K562 (cell line): ENCODE data around the gene RPL27. TPM values are rescaled to one million over a fixed set of nuclear protein-coding genes. Genes with fewer than 3 reads are reported as not detected.

ENCODE experiments used
- BRD9 ChIP-seq: fragments of 450-650 bp; IDR thresholded peaks from 2 replicates; pipeline ENCODE4 v1.6.1; 2018; ENCODE audit warnings: low read depth; ENCODE audit not compliant: partially characterized antibody
- CHCHD3 ChIP-seq: fragments of 250-450 bp; sonication (Bioruptor Pico); IDR thresholded peaks from 2 replicates; pipeline ENCODE4 v2.1.2; 2022; ENCODE audit warnings: mild to moderate bottlenecking
- EGR1 ChIP-seq: fragments of 450-650 bp; conservative IDR thresholded peaks from 2 replicates; pipeline ENCODE4 v1.6.1; 2017; ENCODE audit warnings: mild to moderate bottlenecking
- ESRRA ChIP-seq: fragments of 450-650 bp; IDR thresholded peaks from 2 replicates; pipeline ENCODE4 v1.6.1; 2014; ENCODE audit warnings: low read depth, mild to moderate bottlenecking, moderate library complexity, borderline replicate concordance
- ETS2 ChIP-seq: IDR thresholded peaks from 2 replicates; pipeline ENCODE4 v1.6.1; 2016; ENCODE audit warnings: borderline replicate concordance, missing genetic modification characterization, mild to moderate bottlenecking, moderate library complexity, missing compliant biosample characterization; ENCODE audit not compliant: poor library complexity, severe bottlenecking
- FOXP1 ChIP-seq: sonication (generic); formaldehyde crosslinking; IDR thresholded peaks from 2 replicates; pipeline ENCODE4 v1.8.0; 2022; ENCODE audit warnings: mild to moderate bottlenecking, missing genetic modification reagents
- KLF13 ChIP-seq: fragments of 450-650 bp; IDR thresholded peaks from 2 replicates; pipeline ENCODE4 v1.6.1; 2016; ENCODE audit warnings: missing genetic modification characterization, low read depth, mild to moderate bottlenecking, missing compliant biosample characterization, moderate library complexity, borderline replicate concordance
- NBN ChIP-seq: fragments of 450-650 bp; IDR thresholded peaks from 2 replicates; pipeline ENCODE4 v1.6.1; 2016; ENCODE audit warnings: low read depth, mild to moderate bottlenecking
- NFIC ChIP-seq: fragments of 450-650 bp; IDR thresholded peaks from 2 replicates; pipeline ENCODE4 v1.6.1; 2017; ENCODE audit warnings: mild to moderate bottlenecking, inconsistent platforms
- PHB2 ChIP-seq: fragments of 450-650 bp; IDR thresholded peaks from 2 replicates; pipeline ENCODE4 v1.6.1; 2017; ENCODE audit warnings: low read depth
- RBM15 ChIP-seq: fragments of 200-400 bp; formaldehyde crosslinking; IDR thresholded peaks from 2 replicates; pipeline ENCODE4 v1.6.1; 2018; ENCODE audit warnings: mild to moderate bottlenecking, low read length, moderate library complexity; ENCODE audit not compliant: insufficient read depth
- ZNF584 ChIP-seq: fragments of 200-800 bp; sonication (Bioruptor generic); IDR thresholded peaks from 2 replicates; pipeline ENCODE4 v1.6.1; 2016; ENCODE audit warnings: low read depth, mild to moderate bottlenecking, missing genetic modification characterization, missing compliant biosample characterization
- ZNF79 ChIP-seq: fragments of 250-450 bp; sonication (Bioruptor Pico); IDR thresholded peaks from 2 replicates; pipeline ENCODE4 v1.4.0; 2020; ENCODE audit warnings: low read depth, mild to moderate bottlenecking, moderate library complexity
- polyA plus RNA-seq, 8 experiments: library from polyadenylated mRNA; depleted of rRNA in 4 of 8; stranded (reverse) in 5 of 8; unstranded in 3 of 8; fragments of >200 nt; fragmentation: Nextera tagmentation in 2 of 8; fragmentation: Illumina TruSeq in 1 of 8; extraction: Ambion mirVana in 2 of 8; extraction: Trizol in 1 of 8; gene quantifications; 2 replicates each; pipeline versions ENCODE4 v1.2.1 to v1.2.3, GENCODE V29; 2011 to 2014; ENCODE audit warnings: inconsistent platforms in 1 of 8, missing spikeins in 1 of 8
- total RNA-seq, 7 experiments: library from RNA; depleted of rRNA in 6 of 7; stranded (reverse); fragments of >200 nt in 6 of 7; fragmentation: Illumina TruSeq in 2 of 7; extraction: Trizol in 2 of 7; gene quantifications; 2 replicates each; pipeline versions ENCODE4 v1.2.1 to v1.2.3, GENCODE V29; 2011 to 2021; ENCODE audit warnings: low replicate concordance in 1 of 7
- TF ChIP-seq, protein P1 (sequence below): fragments of 450-650 bp; formaldehyde crosslinking; IDR thresholded peaks from 2 replicates; pipeline ENCODE4 v1.4.0; 2022; ENCODE audit warnings: missing genetic modification characterization
- TF ChIP-seq, protein P2 (sequence below): fragments of 450-650 bp; IDR thresholded peaks from 2 replicates; pipeline ENCODE4 v1.6.1; 2016; ENCODE audit warnings: low read depth
- TF ChIP-seq, protein P3 (sequence below): sonication (generic); formaldehyde crosslinking; IDR thresholded peaks from 2 replicates; pipeline ENCODE4 v1.8.1; 2022; ENCODE audit warnings: missing genetic modification reagents

The RPL27 gene
- total and polyA plus RNA-seq, 9 of the 15 experiments (the other 6 are each of a cell fraction or from before 2014, with no cell fraction given): 1,539 to 6,155 (median 3,710) TPM

DNA sequence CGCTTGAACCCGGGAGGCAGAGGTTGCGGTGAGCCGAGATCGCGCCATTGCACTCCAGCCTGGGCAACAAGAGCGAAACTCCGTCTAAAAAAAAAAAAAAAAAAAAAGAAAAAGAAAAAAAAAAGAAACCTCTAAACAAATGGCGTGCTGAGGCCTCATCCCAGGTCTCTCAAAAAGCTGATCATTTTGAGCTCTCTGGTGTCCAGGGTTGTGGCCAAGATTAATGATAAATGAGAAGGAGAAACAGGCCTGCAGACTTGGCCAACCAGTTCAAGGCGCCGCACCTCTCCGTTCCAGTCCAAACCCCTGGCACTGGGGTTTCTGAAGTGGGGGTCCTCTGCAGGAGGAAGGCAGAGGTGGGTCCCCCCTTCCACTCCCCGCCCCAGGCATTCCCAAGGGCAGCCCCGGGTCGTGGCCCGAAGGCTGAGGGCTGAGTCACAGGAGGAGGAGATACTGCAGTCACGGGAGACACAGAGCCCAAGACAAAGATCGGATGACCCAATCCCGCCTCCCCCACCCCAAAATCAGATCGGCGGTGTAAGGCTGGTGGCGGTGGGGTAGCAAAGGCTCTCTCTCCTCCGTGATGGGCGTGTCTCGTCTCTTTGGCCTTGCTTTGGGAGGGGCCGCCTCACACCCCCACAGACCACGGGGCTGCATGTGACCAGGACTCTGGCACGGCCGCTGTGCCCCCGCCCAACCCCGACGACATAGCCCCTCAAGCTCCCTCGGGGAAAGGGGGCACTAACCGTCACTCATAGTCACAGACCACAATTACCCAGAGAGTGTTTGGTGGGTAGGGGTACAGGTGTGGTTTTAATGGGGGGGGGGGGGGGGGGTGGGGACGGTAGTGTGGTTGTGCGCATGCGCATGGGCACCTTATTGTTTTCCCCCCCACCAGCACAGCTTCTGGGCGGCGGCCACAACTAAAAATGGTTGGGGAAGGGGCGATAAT is 22.8 kb downstream of the RPL27 start (continued):
- TF ChIP-seq CHCHD3 (CRISPR knock-in tag) (no peak), ESRRA (peak; percentile 83), KLF13 (peak; percentile 94), NBN (0 out of 2 replicates have a peak, but pooled peaks have one; percentile 74), PHB2 (no peak), EGR1 (peak; percentile 77), RBM15 (no peak), ZNF584 (CRISPR knock-in tag) (0 out of 2 replicates have a peak, but pooled peaks have one; percentile 57), NFIC (0 out of 2 replicates have a peak, but pooled peaks have one; percentile 5), BRD9 (peak; percentile 16), ZNF79 (CRISPR knock-in tag) (no peak), ETS2 (no peak), FOXP1 (CRISPR knock-in tag) (no peak)
- TF ChIP-seq, protein P1, sequence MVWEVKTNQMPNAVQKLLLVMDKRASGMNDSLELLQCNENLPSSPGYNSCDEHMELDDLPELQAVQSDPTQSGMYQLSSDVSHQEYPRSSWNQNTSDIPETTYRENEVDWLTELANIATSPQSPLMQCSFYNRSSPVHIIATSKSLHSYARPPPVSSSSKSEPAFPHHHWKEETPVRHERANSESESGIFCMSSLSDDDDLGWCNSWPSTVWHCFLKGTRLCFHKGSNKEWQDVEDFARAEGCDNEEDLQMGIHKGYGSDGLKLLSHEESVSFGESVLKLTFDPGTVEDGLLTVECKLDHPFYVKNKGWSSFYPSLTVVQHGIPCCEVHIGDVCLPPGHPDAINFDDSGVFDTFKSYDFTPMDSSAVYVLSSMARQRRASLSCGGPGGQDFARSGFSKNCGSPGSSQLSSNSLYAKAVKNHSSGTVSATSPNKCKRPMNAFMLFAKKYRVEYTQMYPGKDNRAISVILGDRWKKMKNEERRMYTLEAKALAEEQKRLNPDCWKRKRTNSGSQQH (CRISPR knock-in tag): no peak
- TF ChIP-seq, protein P2, sequence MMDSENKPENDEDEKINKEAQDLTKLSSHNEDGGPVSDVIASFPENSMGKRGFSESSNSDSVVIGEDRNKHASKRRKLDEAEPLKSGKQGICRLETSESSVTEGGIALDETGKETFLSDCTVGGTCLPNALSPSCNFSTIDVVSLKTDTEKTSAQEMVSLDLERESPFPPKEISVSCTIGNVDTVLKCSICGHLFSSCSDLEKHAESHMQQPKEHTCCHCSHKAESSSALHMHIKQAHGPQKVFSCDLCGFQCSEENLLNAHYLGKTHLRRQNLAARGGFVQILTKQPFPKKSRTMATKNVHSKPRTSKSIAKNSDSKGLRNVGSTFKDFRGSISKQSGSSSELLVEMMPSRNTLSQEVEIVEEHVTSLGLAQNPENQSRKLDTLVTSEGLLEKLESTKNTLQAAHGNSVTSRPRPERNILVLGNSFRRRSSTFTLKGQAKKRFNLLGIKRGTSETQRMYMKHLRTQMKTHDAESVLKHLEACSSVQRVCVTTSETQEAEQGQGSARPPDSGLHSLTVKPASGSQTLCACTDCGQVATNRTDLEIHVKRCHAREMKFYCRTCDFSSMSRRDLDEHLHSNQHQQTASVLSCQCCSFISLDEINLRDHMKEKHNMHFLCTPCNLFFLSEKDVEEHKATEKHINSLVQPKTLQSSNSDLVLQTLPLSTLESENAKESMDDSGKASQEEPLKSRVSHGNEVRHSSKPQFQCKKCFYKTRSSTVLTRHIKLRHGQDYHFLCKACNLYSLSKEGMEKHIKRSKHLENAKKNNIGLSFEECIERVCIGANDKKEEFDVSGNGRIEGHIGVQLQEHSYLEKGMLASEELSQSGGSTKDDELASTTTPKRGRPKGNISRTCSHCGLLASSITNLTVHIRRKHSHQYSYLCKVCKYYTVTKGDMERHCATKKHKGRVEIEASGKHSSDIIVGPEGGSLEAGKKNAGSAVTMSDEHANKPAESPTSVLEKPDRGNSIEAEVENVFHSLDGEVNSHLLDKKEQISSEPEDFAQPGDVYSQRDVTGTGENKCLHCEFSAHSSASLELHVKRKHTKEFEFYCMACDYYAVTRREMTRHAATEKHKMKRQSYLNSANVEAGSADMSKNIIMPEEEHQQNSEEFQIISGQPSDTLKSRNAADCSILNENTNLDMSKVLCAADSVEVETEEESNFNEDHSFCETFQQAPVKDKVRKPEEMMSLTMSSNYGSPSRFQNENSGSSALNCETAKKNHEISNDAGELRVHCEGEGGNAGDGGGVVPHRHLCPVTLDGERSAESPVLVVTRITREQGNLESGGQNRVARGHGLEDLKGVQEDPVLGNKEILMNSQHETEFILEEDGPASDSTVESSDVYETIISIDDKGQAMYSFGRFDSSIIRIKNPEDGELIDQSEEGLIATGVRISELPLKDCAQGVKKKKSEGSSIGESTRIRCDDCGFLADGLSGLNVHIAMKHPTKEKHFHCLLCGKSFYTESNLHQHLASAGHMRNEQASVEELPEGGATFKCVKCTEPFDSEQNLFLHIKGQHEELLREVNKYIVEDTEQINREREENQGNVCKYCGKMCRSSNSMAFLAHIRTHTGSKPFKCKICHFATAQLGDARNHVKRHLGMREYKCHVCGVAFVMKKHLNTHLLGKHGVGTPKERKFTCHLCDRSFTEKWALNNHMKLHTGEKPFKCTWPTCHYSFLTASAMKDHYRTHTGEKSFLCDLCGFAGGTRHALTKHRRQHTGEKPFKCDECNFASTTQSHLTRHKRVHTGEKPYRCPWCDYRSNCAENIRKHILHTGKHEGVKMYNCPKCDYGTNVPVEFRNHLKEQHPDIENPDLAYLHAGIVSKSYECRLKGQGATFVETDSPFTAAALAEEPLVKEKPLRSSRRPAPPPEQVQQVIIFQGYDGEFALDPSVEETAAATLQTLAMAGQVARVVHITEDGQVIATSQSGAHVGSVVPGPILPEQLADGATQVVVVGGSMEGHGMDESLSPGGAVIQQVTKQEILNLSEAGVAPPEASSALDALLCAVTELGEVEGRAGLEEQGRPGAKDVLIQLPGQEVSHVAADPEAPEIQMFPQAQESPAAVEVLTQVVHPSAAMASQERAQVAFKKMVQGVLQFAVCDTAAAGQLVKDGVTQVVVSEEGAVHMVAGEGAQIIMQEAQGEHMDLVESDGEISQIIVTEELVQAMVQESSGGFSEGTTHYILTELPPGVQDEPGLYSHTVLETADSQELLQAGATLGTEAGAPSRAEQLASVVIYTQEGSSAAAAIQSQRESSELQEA: no peak
- TF ChIP-seq, protein P3, sequence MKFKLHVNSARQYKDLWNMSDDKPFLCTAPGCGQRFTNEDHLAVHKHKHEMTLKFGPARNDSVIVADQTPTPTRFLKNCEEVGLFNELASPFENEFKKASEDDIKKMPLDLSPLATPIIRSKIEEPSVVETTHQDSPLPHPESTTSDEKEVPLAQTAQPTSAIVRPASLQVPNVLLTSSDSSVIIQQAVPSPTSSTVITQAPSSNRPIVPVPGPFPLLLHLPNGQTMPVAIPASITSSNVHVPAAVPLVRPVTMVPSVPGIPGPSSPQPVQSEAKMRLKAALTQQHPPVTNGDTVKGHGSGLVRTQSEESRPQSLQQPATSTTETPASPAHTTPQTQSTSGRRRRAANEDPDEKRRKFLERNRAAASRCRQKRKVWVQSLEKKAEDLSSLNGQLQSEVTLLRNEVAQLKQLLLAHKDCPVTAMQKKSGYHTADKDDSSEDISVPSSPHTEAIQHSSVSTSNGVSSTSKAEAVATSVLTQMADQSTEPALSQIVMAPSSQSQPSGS (CRISPR knock-in tag): no peak
